HepG2 (cell line): ENCODE data around the gene DEPDC1B. TPM values are rescaled to one million over a fixed set of nuclear protein-coding genes. Genes with fewer than 3 reads are reported as not detected.
A peak's percentile ranks its signal among the peaks of the same experiment; 100 is the strongest.

Experiments
- ATM ChIP-seq: fragments of 450-650 bp; IDR thresholded peaks from 2 replicates; pipeline ENCODE4 v1.7.1; 2017; ENCODE audit warnings: mild to moderate bottlenecking, borderline replicate concordance
- CAMTA2 ChIP-seq: sonication (generic); formaldehyde crosslinking; IDR thresholded peaks from 2 replicates; pipeline ENCODE4 v1.4.0; 2020; ENCODE audit warnings: mild to moderate bottlenecking, missing genetic modification reagents, borderline replicate concordance
- ETV6 ChIP-seq: sonication (generic); formaldehyde crosslinking; conservative IDR thresholded peaks from 2 replicates; pipeline ENCODE4 v1.4.0; 2020; ENCODE audit warnings: missing genetic modification reagents
- FIP1L1 ChIP-seq: fragments of 200-400 bp; formaldehyde crosslinking; IDR thresholded peaks from 2 replicates; pipeline ENCODE4 v1.6.1; 2018; ENCODE audit warnings: low read depth, mild to moderate bottlenecking, low read length, moderate library complexity, borderline replicate concordance; ENCODE audit not compliant: insufficient read depth
- HOXA3 ChIP-seq: sonication (generic); formaldehyde crosslinking; IDR thresholded peaks from 2 replicates; pipeline ENCODE4 v1.5.0; 2020; ENCODE audit warnings: missing genetic modification reagents
- JDP2 ChIP-seq: sonication (generic); formaldehyde crosslinking; IDR thresholded peaks from 2 replicates; pipeline ENCODE4 v1.8.1; 2022; ENCODE audit warnings: missing genetic modification reagents, borderline replicate concordance
- KLF6 ChIP-seq: IDR thresholded peaks from 2 replicates; pipeline ENCODE4 v1.8.0; 2016; ENCODE audit warnings: missing biosample characterization, missing genetic modification reagents
- MBD4 ChIP-seq: IDR thresholded peaks from 2 replicates; pipeline ENCODE4 v1.6.1; 2012; ENCODE audit warnings: low read length, inconsistent platforms, borderline replicate concordance
- RORA ChIP-seq: sonication (generic); formaldehyde crosslinking; IDR thresholded peaks from 2 replicates; pipeline ENCODE4 v1.5.0; 2020; ENCODE audit warnings: mild to moderate bottlenecking, missing genetic modification reagents, moderate library complexity
- SOX13 ChIP-seq, 3 experiments: fragments of 450-650 bp in 1 of 3; sonication (generic) in 1 of 3; formaldehyde crosslinking in 1 of 3; IDR thresholded peaks in 2 of 3; conservative IDR thresholded peaks in 1 of 3; 2 replicates each; pipeline versions ENCODE4 v1.5.0 to v1.6.1; 2016 to 2020; ENCODE audit warnings: antibody characterized with exemption in 1 of 3, mild to moderate bottlenecking in 1 of 3, missing compliant biosample characterization in 1 of 3, missing genetic modification reagents in 1 of 3, moderate library complexity in 1 of 3
- ZBTB20 ChIP-seq: sonication (generic); formaldehyde crosslinking; IDR thresholded peaks from 2 replicates; pipeline ENCODE4 v1.8.1; 2023; ENCODE audit warnings: missing genetic modification reagents, low read depth, mild to moderate bottlenecking, borderline replicate concordance
- ZNF234 ChIP-seq: sonication (generic); formaldehyde crosslinking; conservative IDR thresholded peaks from 2 replicates; pipeline ENCODE4 v1.5.1; 2020; ENCODE audit warnings: mild to moderate bottlenecking, missing genetic modification reagents
- ZNF30 ChIP-seq: sonication (generic); formaldehyde crosslinking; IDR thresholded peaks from 2 replicates; pipeline ENCODE4 v1.5.0; 2020; ENCODE audit warnings: mild to moderate bottlenecking, missing genetic modification reagents
- ZNF563 ChIP-seq: sonication (generic); formaldehyde crosslinking; IDR thresholded peaks from 2 replicates; pipeline ENCODE4 v1.8.0; 2022; ENCODE audit warnings: mild to moderate bottlenecking, moderate library complexity, missing genetic modification reagents
- ZNF614 ChIP-seq: IDR thresholded peaks from 2 replicates; pipeline ENCODE4 v1.6.1; 2018; ENCODE audit warnings: missing biosample characterization, missing genetic modification reagents, inconsistent platforms, borderline replicate concordance
- ZNF619 ChIP-seq: sonication (generic); formaldehyde crosslinking; IDR thresholded peaks from 2 replicates; pipeline ENCODE4 v1.4.0; 2020; ENCODE audit warnings: mild to moderate bottlenecking, missing genetic modification reagents
- ZNF773 ChIP-seq: sonication (generic); formaldehyde crosslinking; IDR thresholded peaks from 2 replicates; pipeline ENCODE4 v1.4.0; 2020; ENCODE audit warnings: missing genetic modification reagents, borderline replicate concordance
- ZNF883 ChIP-seq: sonication (generic); formaldehyde crosslinking; IDR thresholded peaks from 2 replicates; pipeline ENCODE4 v1.5.1; 2020; ENCODE audit warnings: mild to moderate bottlenecking, missing genetic modification reagents; ENCODE audit errors: not compliant biosample characterization
- polyA plus RNA-seq, 8 experiments: library from polyadenylated mRNA; depleted of rRNA in 3 of 8; stranded (reverse) in 7 of 8; unstranded in 1 of 8; fragments of >200 nt; fragmentation: Illumina TruSeq in 4 of 8; extraction: Trizol in 4 of 8; gene quantifications; 2 replicates each; pipeline versions ENCODE4 v1.2.1 to v1.2.3, GENCODE V29; 2011 to 2016; ENCODE audit warnings: low read depth in 4 of 8, missing spikeins in 1 of 8, mixed read lengths in 1 of 8; ENCODE audit not compliant: insufficient read depth in 1 of 8
- total RNA-seq, 5 experiments: library from RNA; depleted of rRNA; stranded (reverse); fragments of >200 nt; fragmentation: Illumina TruSeq; extraction: Trizol; gene quantifications; 2 replicates each; pipeline ENCODE4 v1.2.3, GENCODE V29; 2016; ENCODE audit warnings: low read depth in 1 of 5
- TF ChIP-seq, protein P1 (sequence below): sonication (generic); formaldehyde crosslinking; IDR thresholded peaks from 2 replicates; pipeline ENCODE4 v1.4.0; 2020; ENCODE audit warnings: missing genetic modification reagents
- TF ChIP-seq, protein P2 (sequence below): sonication (generic); formaldehyde crosslinking; conservative IDR thresholded peaks from 2 replicates; pipeline ENCODE4 v1.4.0; 2020; ENCODE audit warnings: mild to moderate bottlenecking, missing genetic modification reagents, moderate library complexity
- TF ChIP-seq, protein P3 (sequence below): sonication (generic); formaldehyde crosslinking; IDR thresholded peaks from 2 replicates; pipeline ENCODE4 v1.5.1; 2020; ENCODE audit warnings: missing genetic modification reagents, mild to moderate bottlenecking, borderline replicate concordance
- TF ChIP-seq, protein P4 (sequence below): IDR thresholded peaks from 2 replicates; pipeline ENCODE4 v1.6.1; 2016; ENCODE audit warnings: mild to moderate bottlenecking, missing biosample characterization, missing genetic modification reagents

The DEPDC1B gene
- total and polyA plus RNA-seq, 2 of the 13 experiments (the other 11 are each of a cell fraction or from before 2014, with no cell fraction given), result 29.5 to 51.3 TPM

DNA sequence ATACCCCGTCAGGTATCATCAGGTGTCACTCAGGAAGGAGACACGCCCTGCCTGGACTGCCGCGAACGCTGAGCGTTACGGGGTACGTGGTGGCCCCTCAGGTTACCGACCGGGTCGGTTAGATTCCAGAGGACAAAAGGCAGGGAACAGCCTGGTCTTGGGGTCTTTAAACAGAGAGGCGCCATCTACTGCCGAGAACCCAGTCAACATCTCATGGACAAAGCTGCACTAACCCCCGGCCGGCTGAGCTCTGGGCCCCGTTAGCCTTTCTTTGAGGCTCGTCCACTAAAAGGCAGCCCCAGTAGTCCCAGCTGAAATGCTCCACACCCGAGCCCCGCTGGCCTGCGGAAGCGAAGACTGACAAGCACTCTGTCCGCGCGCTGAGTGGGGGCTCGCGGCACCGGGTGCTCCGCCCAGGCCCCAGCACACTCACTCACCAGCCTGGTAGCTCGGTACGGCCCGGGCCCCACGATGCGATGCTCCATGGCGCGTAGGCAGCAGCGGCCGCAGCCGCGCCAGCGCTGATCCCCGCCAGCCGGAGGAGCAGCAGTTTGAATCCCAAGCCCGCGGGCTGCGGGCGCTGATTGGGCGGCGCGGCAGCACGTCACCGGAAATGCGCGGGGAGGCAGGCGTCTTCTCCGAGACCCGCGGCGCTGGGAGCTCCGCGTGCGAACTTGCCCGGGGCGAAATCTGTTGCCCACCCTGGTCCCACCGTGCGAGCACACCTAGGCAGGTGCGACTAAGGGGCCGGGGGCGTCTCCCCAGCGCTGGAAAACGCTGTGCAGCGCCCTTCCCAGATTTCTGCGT is at the start of gene DEPDC1B (continued):
- TF ChIP-seq ETV6 (CRISPR knock-in tag) (no peak), ZNF234 (peak; percentile 85; the same call in 1 of the 2 replicates), ZNF614 (CRISPR knock-in tag) (no peak), ZNF619 (CRISPR knock-in tag) (no peak), ATM (no peak), ZNF883 (CRISPR knock-in tag) (peak; percentile 94), RORA (CRISPR knock-in tag) (no peak), SOX13 (IDR thresholded peaks at IDR 0.05) (no peak), SOX13 (CRISPR knock-in tag; conservative IDR thresholded peaks at IDR 0.05 in 1 of 2, IDR thresholded peaks at IDR 0.05 in 1 of 2) (no peak; a peak in 1 of 4 replicates), ZNF563 (peak; percentile 89; the same call in 1 of the 2 replicates), ZNF30 (CRISPR knock-in tag) (peak; percentile 82; the same call in 1 of the 2 replicates), HOXA3 (CRISPR knock-in tag) (peak; percentile 92), ZBTB20 (CRISPR knock-in tag) (peak; percentile 72), KLF6 (CRISPR knock-in tag) (0 out of 2 replicates have a peak, but pooled peaks have one; percentile 52), ZNF773 (CRISPR knock-in tag) (no peak), MBD4 (no peak), JDP2 (CRISPR knock-in tag) (no peak; the same call in 1 of the 2 replicates), CAMTA2 (CRISPR knock-in tag) (no peak; the same call in 1 of the 2 replicates), FIP1L1 (no peak)
- TF ChIP-seq, protein P1, sequence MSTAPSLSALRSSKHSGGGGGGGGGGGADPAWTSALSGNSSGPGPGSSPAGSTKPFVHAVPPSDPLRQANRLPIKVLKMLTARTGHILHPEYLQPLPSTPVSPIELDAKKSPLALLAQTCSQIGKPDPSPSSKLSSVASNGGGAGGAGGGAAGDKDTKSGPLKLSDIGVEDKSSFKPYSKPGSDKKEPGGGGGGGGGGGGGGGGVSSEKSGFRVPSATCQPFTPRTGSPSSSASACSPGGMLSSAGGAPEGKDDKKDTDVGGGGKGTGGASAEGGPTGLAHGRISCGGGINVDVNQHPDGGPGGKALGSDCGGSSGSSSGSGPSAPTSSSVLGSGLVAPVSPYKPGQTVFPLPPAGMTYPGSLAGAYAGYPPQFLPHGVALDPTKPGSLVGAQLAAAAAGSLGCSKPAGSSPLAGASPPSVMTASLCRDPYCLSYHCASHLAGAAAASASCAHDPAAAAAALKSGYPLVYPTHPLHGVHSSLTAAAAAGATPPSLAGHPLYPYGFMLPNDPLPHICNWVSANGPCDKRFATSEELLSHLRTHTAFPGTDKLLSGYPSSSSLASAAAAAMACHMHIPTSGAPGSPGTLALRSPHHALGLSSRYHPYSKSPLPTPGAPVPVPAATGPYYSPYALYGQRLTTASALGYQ (CRISPR knock-in tag), result peak; percentile 70; the same call in 1 of the 2 replicates
- TF ChIP-seq, protein P2, sequence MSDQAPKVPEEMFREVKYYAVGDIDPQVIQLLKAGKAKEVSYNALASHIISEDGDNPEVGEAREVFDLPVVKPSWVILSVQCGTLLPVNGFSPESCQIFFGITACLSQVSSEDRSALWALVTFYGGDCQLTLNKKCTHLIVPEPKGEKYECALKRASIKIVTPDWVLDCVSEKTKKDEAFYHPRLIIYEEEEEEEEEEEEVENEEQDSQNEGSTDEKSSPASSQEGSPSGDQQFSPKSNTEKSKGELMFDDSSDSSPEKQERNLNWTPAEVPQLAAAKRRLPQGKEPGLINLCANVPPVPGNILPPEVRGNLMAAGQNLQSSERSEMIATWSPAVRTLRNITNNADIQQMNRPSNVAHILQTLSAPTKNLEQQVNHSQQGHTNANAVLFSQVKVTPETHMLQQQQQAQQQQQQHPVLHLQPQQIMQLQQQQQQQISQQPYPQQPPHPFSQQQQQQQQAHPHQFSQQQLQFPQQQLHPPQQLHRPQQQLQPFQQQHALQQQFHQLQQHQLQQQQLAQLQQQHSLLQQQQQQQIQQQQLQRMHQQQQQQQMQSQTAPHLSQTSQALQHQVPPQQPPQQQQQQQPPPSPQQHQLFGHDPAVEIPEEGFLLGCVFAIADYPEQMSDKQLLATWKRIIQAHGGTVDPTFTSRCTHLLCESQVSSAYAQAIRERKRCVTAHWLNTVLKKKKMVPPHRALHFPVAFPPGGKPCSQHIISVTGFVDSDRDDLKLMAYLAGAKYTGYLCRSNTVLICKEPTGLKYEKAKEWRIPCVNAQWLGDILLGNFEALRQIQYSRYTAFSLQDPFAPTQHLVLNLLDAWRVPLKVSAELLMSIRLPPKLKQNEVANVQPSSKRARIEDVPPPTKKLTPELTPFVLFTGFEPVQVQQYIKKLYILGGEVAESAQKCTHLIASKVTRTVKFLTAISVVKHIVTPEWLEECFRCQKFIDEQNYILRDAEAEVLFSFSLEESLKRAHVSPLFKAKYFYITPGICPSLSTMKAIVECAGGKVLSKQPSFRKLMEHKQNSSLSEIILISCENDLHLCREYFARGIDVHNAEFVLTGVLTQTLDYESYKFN, result peak; percentile 7; the same call in 1 of the 2 replicates
- TF ChIP-seq, protein P3, sequence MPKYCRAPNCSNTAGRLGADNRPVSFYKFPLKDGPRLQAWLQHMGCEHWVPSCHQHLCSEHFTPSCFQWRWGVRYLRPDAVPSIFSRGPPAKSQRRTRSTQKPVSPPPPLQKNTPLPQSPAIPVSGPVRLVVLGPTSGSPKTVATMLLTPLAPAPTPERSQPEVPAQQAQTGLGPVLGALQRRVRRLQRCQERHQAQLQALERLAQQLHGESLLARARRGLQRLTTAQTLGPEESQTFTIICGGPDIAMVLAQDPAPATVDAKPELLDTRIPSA (CRISPR knock-in tag), result peak; percentile 96; the same call in 1 of the 2 replicates
- TF ChIP-seq, protein P4, sequence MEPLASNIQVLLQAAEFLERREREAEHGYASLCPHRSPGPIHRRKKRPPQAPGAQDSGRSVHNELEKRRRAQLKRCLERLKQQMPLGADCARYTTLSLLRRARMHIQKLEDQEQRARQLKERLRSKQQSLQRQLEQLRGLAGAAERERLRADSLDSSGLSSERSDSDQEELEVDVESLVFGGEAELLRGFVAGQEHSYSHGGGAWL (CRISPR knock-in tag), result peak; percentile 67
